ENCODE data around the gene SPNS3.

- TF ChIP-seq CTCF (IDR thresholded peaks at IDR 0.05), result no peak
- no peak for TF ChIP-seq POLR2AphosphoS5 (IDR thresholded peaks at IDR 0.05)
- TF ChIP-seq POLR2A (IDR thresholded peaks at IDR 0.05), result no peak
Observed at GRCh38 chr17:4436381-4436780, 2.6 kb downstream of the SPNS3 start.
